Measurements from ENCODE around the gene SLC8A1.

DNA sequence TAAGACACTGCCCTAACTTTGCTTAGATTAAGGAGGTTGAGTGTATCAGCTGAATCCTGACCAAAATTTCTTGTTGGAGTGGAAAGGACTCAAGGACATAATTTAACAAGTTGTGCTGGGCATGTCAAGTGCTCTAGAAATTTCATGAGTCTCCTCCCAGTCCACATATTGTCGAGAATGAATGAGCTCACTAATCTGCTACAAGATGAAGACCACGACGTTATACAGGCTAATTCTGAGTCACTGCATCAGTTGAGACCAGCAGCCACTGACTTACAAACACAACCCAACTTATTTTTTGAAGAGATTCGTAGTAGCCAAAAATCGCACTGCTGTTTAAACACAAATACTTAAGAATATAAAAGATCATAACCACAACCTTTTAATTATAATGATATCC, 28.7 kb upstream of the SLC8A1 start:
- TF ChIP-seq POLR2AphosphoS5 (IDR thresholded peaks at IDR 0.05) (no peak), POLR2A (IDR thresholded peaks at IDR 0.05) (no peak), EP300 (IDR thresholded peaks at IDR 0.05; ENCODE audit: low read depth) (no peak)
- TF ChIP-seq, protein P1, sequence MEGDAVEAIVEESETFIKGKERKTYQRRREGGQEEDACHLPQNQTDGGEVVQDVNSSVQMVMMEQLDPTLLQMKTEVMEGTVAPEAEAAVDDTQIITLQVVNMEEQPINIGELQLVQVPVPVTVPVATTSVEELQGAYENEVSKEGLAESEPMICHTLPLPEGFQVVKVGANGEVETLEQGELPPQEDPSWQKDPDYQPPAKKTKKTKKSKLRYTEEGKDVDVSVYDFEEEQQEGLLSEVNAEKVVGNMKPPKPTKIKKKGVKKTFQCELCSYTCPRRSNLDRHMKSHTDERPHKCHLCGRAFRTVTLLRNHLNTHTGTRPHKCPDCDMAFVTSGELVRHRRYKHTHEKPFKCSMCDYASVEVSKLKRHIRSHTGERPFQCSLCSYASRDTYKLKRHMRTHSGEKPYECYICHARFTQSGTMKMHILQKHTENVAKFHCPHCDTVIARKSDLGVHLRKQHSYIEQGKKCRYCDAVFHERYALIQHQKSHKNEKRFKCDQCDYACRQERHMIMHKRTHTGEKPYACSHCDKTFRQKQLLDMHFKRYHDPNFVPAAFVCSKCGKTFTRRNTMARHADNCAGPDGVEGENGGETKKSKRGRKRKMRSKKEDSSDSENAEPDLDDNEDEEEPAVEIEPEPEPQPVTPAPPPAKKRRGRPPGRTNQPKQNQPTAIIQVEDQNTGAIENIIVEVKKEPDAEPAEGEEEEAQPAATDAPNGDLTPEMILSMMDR (IDR thresholded peaks at IDR 0.05): no peak
